Fibroblast of villous mesenchyme (primary cell): ENCODE results near the gene RET. TPM values are rescaled to one million over a fixed set of nuclear protein-coding genes. Genes with fewer than 3 reads are reported as not detected.

Experiments
- DNase-seq: peaks from one replicate; pipeline ENCODE4 v3.0.0-alpha.2; 2010; ENCODE audit warnings: low read depth
- H3K4me3 ChIP-seq: 2 replicates; pipeline ENCODE4 v1.5.1; 2011; ENCODE audit warnings: low read depth, mild to moderate bottlenecking, low read length
- total RNA-seq: library from RNA; depleted of rRNA; stranded (reverse); fragments of >200 nt; gene quantifications from 2 replicates; pipeline ENCODE4 v1.2.3, GENCODE V29; 2012
- TF ChIP-seq, protein P1 (sequence below): IDR thresholded peaks from 2 replicates; pipeline ENCODE4 v1.5.1; 2012; ENCODE audit warnings: low read depth, mild to moderate bottlenecking, low read length; ENCODE audit not compliant: insufficient read depth

The RET gene
- total RNA-seq, 1 donor = 0.43 TPM

DNA sequence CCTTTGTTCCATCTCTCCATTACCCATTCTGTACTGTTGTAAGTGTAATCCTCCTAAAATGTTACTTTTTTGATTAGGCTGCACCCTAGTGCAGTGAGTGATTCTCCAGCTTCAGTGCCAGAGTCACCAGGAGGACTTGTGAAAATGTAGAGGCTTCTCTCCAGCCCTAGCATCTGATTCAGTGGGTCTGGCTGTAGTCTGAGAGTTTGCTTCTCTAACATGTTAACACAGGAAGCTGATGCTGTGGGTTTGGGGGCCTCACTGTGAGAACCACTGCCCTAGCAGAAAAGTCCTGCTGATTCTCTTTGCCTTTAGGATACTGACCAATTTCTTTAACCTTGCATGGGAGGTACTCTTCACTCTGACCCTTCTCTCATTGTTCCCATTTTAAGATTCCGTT is 85.7 kb downstream of the RET start:
- TF ChIP-seq, protein P1, sequence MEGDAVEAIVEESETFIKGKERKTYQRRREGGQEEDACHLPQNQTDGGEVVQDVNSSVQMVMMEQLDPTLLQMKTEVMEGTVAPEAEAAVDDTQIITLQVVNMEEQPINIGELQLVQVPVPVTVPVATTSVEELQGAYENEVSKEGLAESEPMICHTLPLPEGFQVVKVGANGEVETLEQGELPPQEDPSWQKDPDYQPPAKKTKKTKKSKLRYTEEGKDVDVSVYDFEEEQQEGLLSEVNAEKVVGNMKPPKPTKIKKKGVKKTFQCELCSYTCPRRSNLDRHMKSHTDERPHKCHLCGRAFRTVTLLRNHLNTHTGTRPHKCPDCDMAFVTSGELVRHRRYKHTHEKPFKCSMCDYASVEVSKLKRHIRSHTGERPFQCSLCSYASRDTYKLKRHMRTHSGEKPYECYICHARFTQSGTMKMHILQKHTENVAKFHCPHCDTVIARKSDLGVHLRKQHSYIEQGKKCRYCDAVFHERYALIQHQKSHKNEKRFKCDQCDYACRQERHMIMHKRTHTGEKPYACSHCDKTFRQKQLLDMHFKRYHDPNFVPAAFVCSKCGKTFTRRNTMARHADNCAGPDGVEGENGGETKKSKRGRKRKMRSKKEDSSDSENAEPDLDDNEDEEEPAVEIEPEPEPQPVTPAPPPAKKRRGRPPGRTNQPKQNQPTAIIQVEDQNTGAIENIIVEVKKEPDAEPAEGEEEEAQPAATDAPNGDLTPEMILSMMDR = no peak
- H3K4me3 ChIP-seq = no peak overlapping the region
- DNase-seq = no peak

DNA sequence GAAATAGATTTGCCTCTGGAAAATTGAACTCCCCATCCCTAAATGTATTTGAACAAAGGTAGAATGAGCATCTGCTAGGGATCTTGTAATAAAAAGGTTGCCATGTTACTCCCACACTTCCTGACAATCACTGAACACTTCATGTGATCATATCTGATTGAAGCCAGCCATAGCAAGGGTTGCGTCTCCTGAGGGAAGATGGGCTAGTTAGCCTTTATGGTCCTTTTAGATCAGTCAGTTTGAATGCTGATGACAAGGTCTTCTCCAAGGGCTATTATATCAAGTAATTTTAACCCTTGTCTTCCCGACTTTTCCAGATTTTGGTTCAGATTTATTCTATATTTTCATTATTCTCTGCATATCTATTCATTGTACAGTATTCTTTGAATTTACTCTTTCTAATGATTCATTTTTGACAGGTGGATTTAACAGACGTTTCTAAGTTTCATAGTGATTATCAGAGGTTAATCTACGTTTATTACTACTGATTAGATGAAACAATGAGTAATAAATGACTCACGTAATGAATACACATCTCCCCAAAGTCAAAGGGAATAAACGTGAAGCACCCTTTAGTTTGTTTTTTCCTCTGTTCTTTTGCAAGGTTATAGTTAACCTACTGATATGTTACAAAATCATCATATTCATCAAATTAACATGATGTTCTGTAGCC is 89.5 kb downstream of the RET start:
- TF ChIP-seq, protein P1 = no peak
- DNase-seq = no peak
- no peak overlapping the region for H3K4me3 ChIP-seq

DNA sequence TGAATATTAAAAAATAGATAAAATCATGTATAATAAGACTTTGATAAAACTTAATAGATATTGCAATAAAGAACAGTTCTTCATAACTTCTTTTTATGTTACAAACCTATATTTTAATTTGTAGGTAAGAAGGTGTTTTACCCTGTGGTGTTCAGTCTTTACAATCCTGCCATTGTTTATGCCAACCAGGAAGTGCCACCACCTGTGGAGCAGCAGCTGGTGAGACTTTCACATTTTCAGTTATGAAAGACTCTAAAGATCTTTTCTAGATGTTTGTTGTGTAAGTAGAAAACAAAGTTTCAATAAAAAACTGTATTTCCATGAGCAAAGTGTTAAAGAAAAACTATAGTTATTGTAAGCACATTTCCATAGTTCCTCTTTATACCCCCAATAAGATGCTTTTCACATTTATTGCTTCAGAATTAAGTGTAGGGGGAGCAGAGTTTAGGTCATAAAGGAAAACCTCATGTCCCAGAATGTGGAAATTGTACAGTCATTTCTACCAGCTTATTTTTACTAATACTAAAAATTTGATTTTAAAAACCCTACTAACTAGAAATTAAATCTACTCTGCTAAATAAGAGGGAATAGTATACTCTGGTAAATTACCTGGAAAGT is 90.1 kb downstream of the RET start:
- no peak for DNase-seq
- TF ChIP-seq, protein P1 = no peak
- H3K4me3 ChIP-seq = no peak overlapping the region

DNA sequence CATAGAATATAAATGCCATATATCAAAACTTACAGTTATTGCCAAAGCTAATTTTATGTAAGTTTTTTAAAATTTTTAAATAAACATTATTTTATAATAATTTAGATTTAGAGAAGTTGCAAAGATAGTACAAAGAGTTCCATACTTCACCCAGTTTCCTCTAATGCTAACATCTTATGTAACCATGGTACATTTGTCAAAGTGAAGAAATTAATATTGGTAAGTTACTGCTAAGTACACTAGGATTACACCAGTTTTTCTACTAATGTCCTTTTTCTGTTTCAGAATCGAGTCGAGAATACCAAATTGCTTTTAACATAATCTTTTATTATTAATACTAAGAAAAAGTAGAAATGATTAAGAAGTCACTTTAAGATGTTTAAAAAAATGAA is 90.6 kb downstream of the RET start:
- TF ChIP-seq, protein P1 = no peak
- DNase-seq = no peak
- H3K4me3 ChIP-seq = no peak overlapping the region

DNA sequence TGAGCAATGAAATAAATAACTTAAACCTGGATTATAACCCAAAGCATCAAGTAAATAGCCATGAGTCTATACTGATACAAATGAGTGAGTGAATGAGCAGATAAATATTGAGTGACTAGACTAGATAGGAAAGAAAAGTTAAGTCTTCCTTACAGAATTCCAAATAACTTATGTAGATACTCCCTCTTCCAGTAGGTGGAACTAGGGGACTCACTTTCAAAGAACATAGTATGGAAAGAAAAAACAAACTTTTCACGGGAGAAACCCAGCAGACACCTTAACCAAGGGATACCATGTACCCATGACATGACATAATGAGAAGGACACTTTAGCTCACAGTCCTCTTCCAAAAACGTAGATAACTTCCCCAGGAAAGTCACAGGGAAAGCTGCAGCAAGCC is 93.6 kb downstream of the RET start:
- TF ChIP-seq, protein P1 = peak; percentile 51
- no peak overlapping the region for H3K4me3 ChIP-seq
- peak; percentile 35 for DNase-seq

DNA sequence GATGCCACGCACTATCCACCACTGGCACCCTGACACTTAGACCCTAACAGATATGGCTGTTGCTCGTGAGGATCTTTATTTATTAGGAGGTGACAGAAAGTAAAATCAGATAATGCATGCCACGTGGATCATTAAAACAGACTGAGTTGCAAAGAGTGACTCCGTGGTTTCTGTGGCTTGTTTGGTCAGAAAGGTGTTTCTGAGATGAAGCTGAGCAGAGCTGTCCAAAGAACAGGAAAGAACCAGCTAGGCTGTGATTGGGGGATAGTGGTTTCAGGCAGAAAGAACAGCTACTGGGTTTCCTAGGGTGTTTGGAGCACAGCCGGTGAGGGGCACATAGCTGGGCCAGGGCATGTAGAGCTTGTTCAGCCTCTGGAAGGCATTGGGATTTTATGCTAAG is 95.8 kb downstream of the RET start:
- peak; percentile 19 for DNase-seq
- TF ChIP-seq, protein P1 = no peak
- no peak overlapping the region for H3K4me3 ChIP-seq
